Measurements from ENCODE around the gene TSPYL6. TPM values are rescaled to one million over a fixed set of nuclear protein-coding genes. Genes with fewer than 3 reads are reported as not detected.
"Not testable (repeated sequence)": the region's sequence is repeated elsewhere in the genome, so short reads cannot be mapped to it uniquely, and the experiment has no call there.

TSPYL6 gene
- total RNA-seq, 1 donor from 2014 or later = not detected

GRCh38 chr2:54271843-54272627 is 16.0 kb upstream of the TSPYL6 start:
- H3K4me1 Mint-ChIP-seq (ENCODE audit: low read depth) = peaks cover 7% of the 10 kb centered on the region
- intact Hi-C loops (cut with micrococcal nuclease) = no loop called here
- no peaks in the 10 kb centered on the region for H3K9me3 Mint-ChIP-seq
- no peak for DNase-seq (ENCODE audit: low spot score)
- H3K36me3 Mint-ChIP-seq (ENCODE audit: low read depth) = no peaks in the 10 kb centered on the region
- no peak overlapping the region for H3K4me3 Mint-ChIP-seq
- no peaks in the 10 kb centered on the region for H3K27me3 Mint-ChIP-seq (ENCODE audit: insufficient read depth)
- H3K27ac Mint-ChIP-seq = no peak overlapping the region

- intact Hi-C loops (cut with micrococcal nuclease) = no loop called here
- Mint-ChIP-seq H3K9me3 (no peaks in the 10 kb centered on the region), H3K4me3 (no peak overlapping the region)
Measured at GRCh38 chr2:54271189-54271588, 15.2 kb upstream of the TSPYL6 start.

GRCh38 chr2:54267577-54267976 is 11.5 kb upstream of the TSPYL6 start:
- Mint-ChIP-seq H3K9me3 (peaks cover 9% of the 10 kb centered on the region), H3K4me3 (no peak overlapping the region), H3K27me3 (ENCODE audit: insufficient read depth) (no peaks in the 10 kb centered on the region), H3K27ac (no peak overlapping the region), H3K4me1 (ENCODE audit: low read depth) (peaks cover 7% of the 10 kb centered on the region), H3K36me3 (ENCODE audit: low read depth) (no peaks in the 10 kb centered on the region)
- intact Hi-C loops (cut with micrococcal nuclease) = no loop called here
- no peak for DNase-seq (ENCODE audit: low spot score)

More at GRCh38 chr2:54271189-54271588, 15.2 kb upstream of the TSPYL6 start:
- no peak for DNase-seq (ENCODE audit: low spot score)
- H3K36me3 Mint-ChIP-seq (ENCODE audit: low read depth) = no peaks in the 10 kb centered on the region
- H3K4me1 Mint-ChIP-seq (ENCODE audit: low read depth) = peaks cover 7% of the 10 kb centered on the region
- no peaks in the 10 kb centered on the region for H3K27me3 Mint-ChIP-seq (ENCODE audit: insufficient read depth)
- no peak overlapping the region for H3K27ac Mint-ChIP-seq

- H3K4me3 Mint-ChIP-seq; H3K27ac Mint-ChIP-seq; H3K9me3 Mint-ChIP-seq; H3K36me3 Mint-ChIP-seq (ENCODE audit: low read depth); DNase-seq (ENCODE audit: low spot score); H3K27me3 Mint-ChIP-seq (ENCODE audit: insufficient read depth); H3K4me1 Mint-ChIP-seq (ENCODE audit: low read depth); intact Hi-C loops (cut with micrococcal nuclease): not testable (repeated sequence)
Measured at GRCh38 chr2:54265081-54265480, 9.1 kb upstream of the TSPYL6 start.

- H3K36me3 Mint-ChIP-seq (ENCODE audit: low read depth) = no peaks in the 10 kb centered on the region
- intact Hi-C loops (cut with micrococcal nuclease) = no loop called here
- no peaks in the 10 kb centered on the region for H3K27me3 Mint-ChIP-seq (ENCODE audit: insufficient read depth)
Measured at GRCh38 chr2:54262015-54262765, 6.2 kb upstream of the TSPYL6 start.

GRCh38 chr2:54261537-54261936 is 5.5 kb upstream of the TSPYL6 start:
- Mint-ChIP-seq H3K27me3 (ENCODE audit: insufficient read depth) (no peaks in the 10 kb centered on the region), H3K9me3 (peaks cover 9% of the 10 kb centered on the region), H3K27ac (no peak overlapping the region), H3K36me3 (ENCODE audit: low read depth) (no peaks in the 10 kb centered on the region), H3K4me3 (no peak overlapping the region), H3K4me1 (ENCODE audit: low read depth) (no peaks in the 10 kb centered on the region)
- DNase-seq (ENCODE audit: low spot score) = no peak
- intact Hi-C loops (cut with micrococcal nuclease) = no loop called here

More at GRCh38 chr2:54262015-54262765, 6.2 kb upstream of the TSPYL6 start:
- Mint-ChIP-seq H3K4me1 (ENCODE audit: low read depth) (no peaks in the 10 kb centered on the region), H3K4me3 (no peak overlapping the region), H3K27ac (no peak overlapping the region), H3K9me3 (peaks cover 9% of the 10 kb centered on the region)
- no peak for DNase-seq (ENCODE audit: low spot score)

- no peaks in the 10 kb centered on the region for H3K27me3 Mint-ChIP-seq (ENCODE audit: insufficient read depth)
- intact Hi-C loops (cut with micrococcal nuclease) = no loop called here
- no peak overlapping the region for H3K27ac Mint-ChIP-seq
Measured at GRCh38 chr2:54260241-54260595, 4.2 kb upstream of the TSPYL6 start.

GRCh38 chr2:54259413-54260240 is 3.6 kb upstream of the TSPYL6 start:
- no peak for DNase-seq (ENCODE audit: low spot score)
- H3K27me3 Mint-ChIP-seq (ENCODE audit: insufficient read depth) = no peaks in the 10 kb centered on the region
- H3K4me3 Mint-ChIP-seq = no peak overlapping the region
- no peaks in the 10 kb centered on the region for H3K4me1 Mint-ChIP-seq (ENCODE audit: low read depth)
- intact Hi-C loops (cut with micrococcal nuclease) = no loop called here
- H3K36me3 Mint-ChIP-seq (ENCODE audit: low read depth) = no peaks in the 10 kb centered on the region
- peaks cover under 1% of the 10 kb centered on the region for H3K9me3 Mint-ChIP-seq
- H3K27ac Mint-ChIP-seq = no peak overlapping the region

More at GRCh38 chr2:54260241-54260595, 4.2 kb upstream of the TSPYL6 start:
- Mint-ChIP-seq H3K9me3 (peaks cover 6% of the 10 kb centered on the region), H3K4me3 (no peak overlapping the region), H3K4me1 (ENCODE audit: low read depth) (no peaks in the 10 kb centered on the region), H3K36me3 (ENCODE audit: low read depth) (no peaks in the 10 kb centered on the region)
- DNase-seq (ENCODE audit: low spot score) = no peak

- H3K4me3 Mint-ChIP-seq = no peak overlapping the region
- DNase-seq (ENCODE audit: low spot score) = no peak
- no peaks in the 10 kb centered on the region for H3K4me1 Mint-ChIP-seq (ENCODE audit: low read depth)
- intact Hi-C loops (cut with micrococcal nuclease) = no loop called here
- no peaks in the 10 kb centered on the region for H3K36me3 Mint-ChIP-seq (ENCODE audit: low read depth)
- H3K27me3 Mint-ChIP-seq (ENCODE audit: insufficient read depth) = no peaks in the 10 kb centered on the region
- no peaks in the 10 kb centered on the region for H3K9me3 Mint-ChIP-seq
- no peak overlapping the region for H3K27ac Mint-ChIP-seq
Measured at GRCh38 chr2:54258166-54258565, 2.1 kb upstream of the TSPYL6 start.

GRCh38 chr2:54255230-54256090 is 569 bp downstream of the TSPYL6 start:
- Mint-ChIP-seq H3K9me3 (no peaks in the 10 kb centered on the region), H3K36me3 (ENCODE audit: low read depth) (no peaks in the 10 kb centered on the region), H3K4me3 (no peak overlapping the region), H3K27me3 (ENCODE audit: insufficient read depth) (no peaks in the 10 kb centered on the region), H3K27ac (no peak overlapping the region), H3K4me1 (ENCODE audit: low read depth) (no peaks in the 10 kb centered on the region)
- no peak for DNase-seq (ENCODE audit: low spot score)
- intact Hi-C loops (cut with micrococcal nuclease) = no loop called here

- H3K27me3 Mint-ChIP-seq (ENCODE audit: insufficient read depth) = no peaks in the 10 kb centered on the region
- no peaks in the 10 kb centered on the region for H3K9me3 Mint-ChIP-seq
- intact Hi-C loops (cut with micrococcal nuclease) = no loop called here
- H3K4me3 Mint-ChIP-seq = no peak overlapping the region
- H3K4me1 Mint-ChIP-seq (ENCODE audit: low read depth) = no peaks in the 10 kb centered on the region
- H3K27ac Mint-ChIP-seq = no peak overlapping the region
- no peak for DNase-seq (ENCODE audit: low spot score)
- no peaks in the 10 kb centered on the region for H3K36me3 Mint-ChIP-seq (ENCODE audit: low read depth)
Measured at GRCh38 chr2:54254180-54254579, 1.8 kb downstream of the TSPYL6 start.

GRCh38 chr2:54249629-54250028 is 6.4 kb downstream of the TSPYL6 start:
- no peak for DNase-seq (ENCODE audit: low spot score)
- no peaks in the 10 kb centered on the region for H3K27me3 Mint-ChIP-seq (ENCODE audit: insufficient read depth)
- no peaks in the 10 kb centered on the region for H3K36me3 Mint-ChIP-seq (ENCODE audit: low read depth)
- H3K4me1 Mint-ChIP-seq (ENCODE audit: low read depth) = no peaks in the 10 kb centered on the region
- no peak overlapping the region for H3K4me3 Mint-ChIP-seq
- intact Hi-C loops (cut with micrococcal nuclease) = no loop called here
- no peaks in the 10 kb centered on the region for H3K9me3 Mint-ChIP-seq
- H3K27ac Mint-ChIP-seq = no peak overlapping the region
